Measurements from ENCODE around the gene RAVER1. TPM values are rescaled to one million over a fixed set of nuclear protein-coding genes. Genes with fewer than 3 reads are reported as not detected.

Gene RAVER1
- total and polyA plus RNA-seq, 2 donors: 5.9 to 15.4 TPM

DNA sequence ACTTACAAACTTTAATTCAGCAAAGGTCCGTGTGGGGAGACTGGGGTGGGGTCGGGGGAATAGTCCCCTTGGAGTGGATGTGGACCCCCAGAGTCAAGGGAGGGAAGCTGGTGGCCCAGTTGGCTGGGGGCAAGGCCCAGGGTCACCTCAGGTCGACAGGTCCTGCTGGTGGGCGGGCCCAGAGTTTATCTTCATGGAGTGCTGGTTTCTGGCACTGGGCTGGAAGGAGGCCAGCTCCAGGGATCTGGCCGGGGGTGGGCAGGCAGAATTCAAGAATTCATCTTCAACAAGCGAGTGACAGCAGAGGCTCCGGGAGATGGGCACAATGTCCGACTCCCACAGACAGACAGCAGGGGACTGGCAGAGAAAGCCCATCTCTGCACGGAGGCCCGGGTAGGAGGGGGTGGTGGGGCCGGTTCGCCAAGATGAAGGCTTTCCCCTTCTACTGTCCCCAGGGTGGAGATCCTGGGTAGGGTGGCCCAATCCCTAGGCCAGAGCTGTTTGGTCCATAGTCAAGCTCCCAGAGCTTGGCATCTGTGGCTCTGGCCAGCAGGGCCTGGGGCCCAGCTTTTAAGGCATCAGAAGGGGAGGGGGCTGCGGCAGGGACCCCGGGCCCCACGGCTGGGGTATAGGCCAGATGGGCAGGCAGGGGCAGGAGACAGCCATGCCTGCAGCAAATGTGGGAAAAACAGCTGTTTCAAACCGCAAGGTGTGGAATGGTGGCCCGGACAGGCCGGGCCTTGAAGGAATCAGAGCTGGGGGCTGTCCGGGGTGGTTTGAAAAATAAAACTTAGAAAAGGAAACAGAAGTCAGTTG is 16.9 kb downstream of the RAVER1 start:
- H3K4me1 ChIP-seq (ENCODE audit: control insufficient read depth in 2 of 2, insufficient read depth in 2 of 2, low read length in 2 of 2): peaks cover 6 to 11% of the 10 kb centered on the region in 2 donors
- no peak for DNase-seq (ENCODE audit: low read depth in 6 of 9, low spot score in 9 of 9)
- WGBS: 90% methylated on average over 19 of the region's 19 CpGs
- no peak overlapping the region for H3K27ac ChIP-seq (ENCODE audit: low read depth in 1 of 2, low read length in 1 of 2)
- peak overlapping the region; percentile 70 to 87 for H3K4me3 ChIP-seq (ENCODE audit: low read length in 2 of 2)
- no peaks in the 10 kb centered on the region for H3K27me3 ChIP-seq (ENCODE audit: control insufficient read depth in 2 of 2, insufficient read depth in 1 of 2, low read length in 1 of 2)
- H3K36me3 ChIP-seq (ENCODE audit: control insufficient read depth in 2 of 2, insufficient read depth in 2 of 2, low read length in 1 of 2): peaks cover 51 to 52% of the 10 kb centered on the region in 2 donors
- peaks cover 0 to 4% of the 10 kb centered on the region in 2 donors for H3K9me3 ChIP-seq (ENCODE audit: control insufficient read depth in 2 of 2, insufficient read depth in 1 of 2, low read length in 1 of 2)

DNA sequence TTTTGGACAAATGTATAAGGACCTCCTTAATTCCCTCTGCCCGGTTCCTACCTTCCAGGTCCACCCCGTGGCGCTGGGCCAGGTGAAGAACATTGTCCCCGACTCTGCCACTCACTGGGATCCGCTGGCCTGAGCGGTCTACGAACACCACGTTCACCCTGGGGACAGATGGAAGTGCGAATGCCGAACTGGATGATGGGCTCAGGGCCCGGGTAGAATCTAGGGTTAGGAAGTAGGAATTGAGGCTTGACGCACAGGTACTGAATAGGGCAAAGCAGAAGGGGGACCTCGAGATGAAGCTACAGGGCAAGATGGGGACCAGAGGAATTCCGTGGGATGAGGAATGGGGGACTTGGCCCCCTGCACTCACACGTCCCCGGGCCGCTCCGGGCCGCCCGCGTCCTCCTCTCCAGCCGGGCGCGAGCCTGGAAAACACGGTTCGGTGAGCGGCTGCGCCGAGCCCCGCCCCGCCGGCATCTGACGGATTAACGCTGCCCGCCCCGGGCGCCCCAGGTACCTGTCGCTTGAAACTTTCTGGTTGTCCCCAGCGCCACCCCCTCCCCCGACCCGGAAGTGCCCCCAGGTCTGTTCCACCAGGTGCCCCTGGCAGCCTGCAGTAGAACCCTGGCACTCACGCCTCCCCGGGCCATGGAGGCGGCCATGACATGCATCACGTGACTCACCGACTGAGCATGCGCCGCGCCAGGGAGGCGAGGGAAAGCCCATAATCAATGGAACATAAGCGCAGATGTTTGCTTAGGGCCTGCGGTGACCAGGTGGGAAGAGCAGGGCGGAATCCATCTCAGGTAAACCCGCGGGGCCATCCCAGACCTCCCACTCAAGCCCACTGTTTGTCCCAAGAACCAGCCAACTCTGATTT is 17.8 kb downstream of the RAVER1 start, which contains the start of gene FDX2:
Gene FDX2 (minus strand): TSS at position 681 of the 880 bp plus-strand sequence. CDS start 19 bp downstream, at position 662.
- H3K27ac ChIP-seq (ENCODE audit: low read depth in 1 of 2, low read length in 1 of 2): peak within 1 kb of the TSS in 1 of 2 donors; percentile 42
- peaks cover 44 to 45% of the 10 kb centered on the region in 2 donors for H3K36me3 ChIP-seq (ENCODE audit: control insufficient read depth in 2 of 2, insufficient read depth in 2 of 2, low read length in 1 of 2)
- peak within 1 kb of the TSS; percentile 70 to 87 for H3K4me3 ChIP-seq (ENCODE audit: low read length in 2 of 2)
- 2% methylated on average over 55 of the region's 55 CpGs for WGBS
- H3K4me1 ChIP-seq (ENCODE audit: control insufficient read depth in 2 of 2, insufficient read depth in 2 of 2, low read length in 2 of 2): peaks cover 6 to 11% of the 10 kb centered on the region in 2 donors
- H3K9me3 ChIP-seq (ENCODE audit: control insufficient read depth in 2 of 2, insufficient read depth in 1 of 2, low read length in 1 of 2): peaks cover 0 to 4% of the 10 kb centered on the region in 2 donors
- DNase-seq (ENCODE audit: low read depth in 6 of 9, low spot score in 9 of 9): peak; percentile 47 to 85 (median 66)
- H3K27me3 ChIP-seq (ENCODE audit: control insufficient read depth in 2 of 2, insufficient read depth in 1 of 2, low read length in 1 of 2): no peaks in the 10 kb centered on the region

- no peak for DNase-seq (ENCODE audit: low read depth in 6 of 9, low spot score in 9 of 9)
- Histone ChIP-seq H3K9me3 (ENCODE audit: control insufficient read depth in 2 of 2, insufficient read depth in 1 of 2, low read length in 1 of 2) (no peaks in the 10 kb centered on the region), H3K4me1 (ENCODE audit: control insufficient read depth in 2 of 2, insufficient read depth in 2 of 2, low read length in 2 of 2) (no peaks in the 10 kb centered on the region), H3K36me3 (ENCODE audit: control insufficient read depth in 2 of 2, insufficient read depth in 2 of 2, low read length in 1 of 2) (peaks cover 0 to 11% of the 10 kb centered on the region in 2 donors), H3K27ac (ENCODE audit: low read depth in 1 of 2, low read length in 1 of 2) (no peak within 1 kb of the TSS), H3K4me3 (ENCODE audit: low read length in 2 of 2) (no peak within 1 kb of the TSS), H3K27me3 (ENCODE audit: control insufficient read depth in 2 of 2, insufficient read depth in 1 of 2, low read length in 1 of 2) (no peaks in the 10 kb centered on the region)
- WGBS: 97% methylated on average over 24 of the region's 24 CpGs
Measured at GRCh38 chr19:10309423-10309822, 23.9 kb downstream of the RAVER1 start, which contains the start of gene ZGLP1. Gene ZGLP1, minus strand, starts transcription at chr19:10309815.

DNA sequence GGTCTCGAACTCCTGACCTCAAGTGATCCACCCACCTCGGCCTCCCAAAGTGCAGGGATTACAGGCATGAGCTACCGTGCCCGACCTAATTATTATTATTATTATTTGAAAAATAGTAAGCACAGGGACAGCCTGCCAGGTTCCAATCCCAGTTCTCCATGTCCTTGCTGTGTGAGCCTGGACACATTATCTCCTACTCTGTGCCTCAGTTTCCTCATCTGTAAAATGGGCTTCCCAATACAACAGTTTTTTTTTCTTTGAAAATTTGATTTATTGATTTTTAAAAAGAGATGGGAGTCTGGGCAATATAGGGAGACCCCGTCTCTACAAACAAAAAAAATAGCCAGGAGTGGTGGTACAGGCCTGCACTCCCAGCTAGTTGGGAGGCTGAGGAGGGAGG is 27.0 kb downstream of the RAVER1 start:
- DNase-seq (ENCODE audit: low read depth in 6 of 9, low spot score in 9 of 9): no peak
- Histone ChIP-seq H3K27ac (ENCODE audit: low read depth in 1 of 2, low read length in 1 of 2) (no peak overlapping the region), H3K4me1 (ENCODE audit: control insufficient read depth in 2 of 2, insufficient read depth in 2 of 2, low read length in 2 of 2) (no peaks in the 10 kb centered on the region), H3K4me3 (ENCODE audit: low read length in 2 of 2) (no peak overlapping the region), H3K27me3 (ENCODE audit: control insufficient read depth in 2 of 2, insufficient read depth in 1 of 2, low read length in 1 of 2) (peaks cover 0 to 3% of the 10 kb centered on the region in 2 donors), H3K36me3 (ENCODE audit: control insufficient read depth in 2 of 2, insufficient read depth in 2 of 2, low read length in 1 of 2) (peaks cover 0 to 11% of the 10 kb centered on the region in 2 donors), H3K9me3 (ENCODE audit: control insufficient read depth in 2 of 2, insufficient read depth in 1 of 2, low read length in 1 of 2) (no peaks in the 10 kb centered on the region)
- WGBS: 97% methylated on average over 5 of the region's 5 CpGs

- no peaks in the 10 kb centered on the region for H3K9me3 ChIP-seq (ENCODE audit: control insufficient read depth in 2 of 2, insufficient read depth in 1 of 2, low read length in 1 of 2)
- H3K36me3 ChIP-seq (ENCODE audit: control insufficient read depth in 2 of 2, insufficient read depth in 2 of 2, low read length in 1 of 2): peaks cover 0 to 5% of the 10 kb centered on the region in 2 donors
- H3K27me3 ChIP-seq (ENCODE audit: control insufficient read depth in 2 of 2, insufficient read depth in 1 of 2, low read length in 1 of 2): peaks cover under 1 to 3% of the 10 kb centered on the region in 2 donors
- no peak for DNase-seq (ENCODE audit: low read depth in 6 of 9, low spot score in 9 of 9)
- WGBS: 68% methylated on average over 17 of the region's 17 CpGs
- no peak overlapping the region for H3K27ac ChIP-seq (ENCODE audit: low read depth in 1 of 2, low read length in 1 of 2)
- no peaks in the 10 kb centered on the region for H3K4me1 ChIP-seq (ENCODE audit: control insufficient read depth in 2 of 2, insufficient read depth in 2 of 2, low read length in 2 of 2)
- H3K4me3 ChIP-seq (ENCODE audit: low read length in 2 of 2): no peak overlapping the region
Measured at GRCh38 chr19:10305139-10305806, 28.1 kb downstream of the RAVER1 start.

- Histone ChIP-seq H3K27me3 (ENCODE audit: control insufficient read depth in 2 of 2, insufficient read depth in 1 of 2, low read length in 1 of 2) (peaks cover 26 to 52% of the 10 kb centered on the region in 2 donors), H3K4me1 (ENCODE audit: control insufficient read depth in 2 of 2, insufficient read depth in 2 of 2, low read length in 2 of 2) (peaks cover 9 to 14% of the 10 kb centered on the region in 2 donors), H3K27ac (ENCODE audit: low read depth in 1 of 2, low read length in 1 of 2) (no peak overlapping the region), H3K9me3 (ENCODE audit: control insufficient read depth in 2 of 2, insufficient read depth in 1 of 2, low read length in 1 of 2) (peaks cover 0 to 10% of the 10 kb centered on the region in 2 donors), H3K36me3 (ENCODE audit: control insufficient read depth in 2 of 2, insufficient read depth in 2 of 2, low read length in 1 of 2) (no peaks in the 10 kb centered on the region), H3K4me3 (ENCODE audit: low read length in 2 of 2) (no peak overlapping the region)
- 37% methylated on average over 14 of the region's 14 CpGs for WGBS
- no peak for DNase-seq (ENCODE audit: low read depth in 6 of 9, low spot score in 9 of 9)
Measured at GRCh38 chr19:10299545-10300458, 33.5 kb downstream of the RAVER1 start.

DNA sequence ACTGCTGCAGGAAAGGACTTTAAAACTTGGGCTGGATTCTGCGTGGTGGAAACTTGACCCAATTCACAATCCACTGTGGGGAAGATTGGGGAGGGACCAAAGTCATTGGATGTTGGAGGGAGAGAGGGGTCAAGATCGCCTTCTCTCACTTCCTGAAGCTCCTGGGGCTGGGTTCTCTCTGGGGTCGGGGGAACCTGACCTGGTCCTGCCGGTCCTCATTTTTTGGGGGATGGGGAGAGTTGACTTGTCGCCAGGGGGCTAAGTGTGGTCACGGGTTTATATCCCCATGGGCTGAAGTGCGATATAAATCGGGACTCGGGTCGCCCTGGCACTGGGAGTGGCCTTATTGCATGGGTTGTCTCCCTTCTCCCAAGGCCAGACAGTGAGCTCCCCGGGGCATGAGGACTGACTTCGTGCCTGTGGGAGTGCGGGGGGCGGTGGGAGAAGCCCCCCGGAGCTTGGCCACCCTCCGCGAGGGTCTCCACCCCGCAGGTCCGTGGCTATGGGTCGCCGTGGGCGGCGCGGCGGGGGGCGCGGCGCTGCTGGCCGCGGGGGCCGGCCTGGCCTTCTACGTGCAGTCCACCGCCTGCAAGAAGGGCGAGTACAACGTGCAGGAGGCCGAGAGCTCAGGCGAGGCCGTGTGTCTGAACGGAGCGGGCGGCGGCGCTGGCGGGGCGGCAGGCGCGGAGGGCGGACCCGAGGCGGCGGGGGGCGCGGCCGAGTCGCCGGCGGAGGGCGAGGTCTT is 37.3 kb downstream of the RAVER1 start:
- Histone ChIP-seq H3K36me3 (ENCODE audit: control insufficient read depth in 2 of 2, insufficient read depth in 2 of 2, low read length in 1 of 2) (no peaks in the 10 kb centered on the region), H3K4me3 (ENCODE audit: low read length in 2 of 2) (peak overlapping the region; percentile 16 to 31), H3K27me3 (ENCODE audit: control insufficient read depth in 2 of 2, insufficient read depth in 1 of 2, low read length in 1 of 2) (peaks cover 61 to 89% of the 10 kb centered on the region in 2 donors), H3K27ac (ENCODE audit: low read depth in 1 of 2, low read length in 1 of 2) (no peak overlapping the region), H3K4me1 (ENCODE audit: control insufficient read depth in 2 of 2, insufficient read depth in 2 of 2, low read length in 2 of 2) (peaks cover 25 to 39% of the 10 kb centered on the region in 2 donors), H3K9me3 (ENCODE audit: control insufficient read depth in 2 of 2, insufficient read depth in 1 of 2, low read length in 1 of 2) (peaks cover 2 to 34% of the 10 kb centered on the region in 2 donors)
- no peak for DNase-seq (ENCODE audit: low read depth in 6 of 9, low spot score in 9 of 9)
- 14% methylated on average over 58 of the region's 58 CpGs for WGBS
